Activated naive CD8-positive, alpha-beta T cell (primary cell): Measurements from ENCODE around the gene TSPAN5.

ENCODE experiments used
- H3K27ac Mint-ChIP-seq: one replicate; pipeline ENCODE4 v1.8.0; 2021; ENCODE audit warnings: mixed read lengths
- H3K27me3 Mint-ChIP-seq: one replicate; pipeline ENCODE4 v1.8.0; 2021; ENCODE audit warnings: mixed read lengths
- H3K36me3 Mint-ChIP-seq: one replicate; pipeline ENCODE4 v1.8.0; 2021; ENCODE audit warnings: mixed read lengths
- H3K4me1 Mint-ChIP-seq: one replicate; pipeline ENCODE4 v1.8.0; 2021; ENCODE audit warnings: low read depth, mixed read lengths
- H3K4me3 Mint-ChIP-seq: one replicate; pipeline ENCODE4 v1.8.0; 2021; ENCODE audit warnings: mild to moderate bottlenecking, mixed read lengths
- H3K9me3 Mint-ChIP-seq: one replicate; pipeline ENCODE4 v1.8.0; 2021; ENCODE audit warnings: low read depth, mixed read lengths

Gene TSPAN5

GRCh38 chr4:98514741-98515469 is 143.5 kb downstream of the TSPAN5 start:
- Mint-ChIP-seq H3K4me1 (peaks cover 36% of the 10 kb centered on the region), H3K9me3 (no peaks in the 10 kb centered on the region), H3K27me3 (no peaks in the 10 kb centered on the region), H3K27ac (no peak overlapping the region), H3K4me3 (no peak overlapping the region), H3K36me3 (no peaks in the 10 kb centered on the region)

GRCh38 chr4:98512918-98513317 is 145.5 kb downstream of the TSPAN5 start:
- H3K9me3 Mint-ChIP-seq: no peaks in the 10 kb centered on the region
- no peaks in the 10 kb centered on the region for H3K27me3 Mint-ChIP-seq
- no peak overlapping the region for H3K4me3 Mint-ChIP-seq
- no peaks in the 10 kb centered on the region for H3K36me3 Mint-ChIP-seq
- peaks cover 26% of the 10 kb centered on the region for H3K4me1 Mint-ChIP-seq
- no peak overlapping the region for H3K27ac Mint-ChIP-seq

- no peaks in the 10 kb centered on the region for H3K9me3 Mint-ChIP-seq
- peak overlapping the region; percentile 7 for H3K4me3 Mint-ChIP-seq
- H3K36me3 Mint-ChIP-seq: no peaks in the 10 kb centered on the region
- H3K27me3 Mint-ChIP-seq: no peaks in the 10 kb centered on the region
- peaks cover 25% of the 10 kb centered on the region for H3K4me1 Mint-ChIP-seq
- H3K27ac Mint-ChIP-seq: peak overlapping the region; percentile 8
Measured at GRCh38 chr4:98510757-98511517, 147.5 kb downstream of the TSPAN5 start.

- H3K27me3 Mint-ChIP-seq: no peaks in the 10 kb centered on the region
- peaks cover 20% of the 10 kb centered on the region for H3K4me1 Mint-ChIP-seq
- H3K9me3 Mint-ChIP-seq: no peaks in the 10 kb centered on the region
- H3K36me3 Mint-ChIP-seq: peaks cover 2% of the 10 kb centered on the region
- H3K4me3 Mint-ChIP-seq: peak overlapping the region; percentile 4
- peak overlapping the region; percentile 0 for H3K27ac Mint-ChIP-seq
Measured at GRCh38 chr4:98510340-98510739, 148.1 kb downstream of the TSPAN5 start.

GRCh38 chr4:98509721-98510120 is 148.7 kb downstream of the TSPAN5 start:
- Mint-ChIP-seq H3K4me1 (peaks cover 16% of the 10 kb centered on the region), H3K27ac (no peak overlapping the region), H3K4me3 (no peak overlapping the region), H3K36me3 (peaks cover 4% of the 10 kb centered on the region), H3K9me3 (no peaks in the 10 kb centered on the region), H3K27me3 (no peaks in the 10 kb centered on the region)

GRCh38 chr4:98508829-98509598 is 149.4 kb downstream of the TSPAN5 start:
- Mint-ChIP-seq H3K36me3 (peaks cover 6% of the 10 kb centered on the region), H3K27me3 (no peaks in the 10 kb centered on the region), H3K9me3 (no peaks in the 10 kb centered on the region), H3K27ac (peak overlapping the region; percentile 52), H3K4me3 (no peak overlapping the region), H3K4me1 (peaks cover 14% of the 10 kb centered on the region)

- Mint-ChIP-seq H3K36me3 (peaks cover 6% of the 10 kb centered on the region), H3K27me3 (no peaks in the 10 kb centered on the region), H3K27ac (no peak overlapping the region), H3K9me3 (no peaks in the 10 kb centered on the region), H3K4me1 (peaks cover 14% of the 10 kb centered on the region), H3K4me3 (no peak overlapping the region)
Measured at GRCh38 chr4:98508248-98508647, 150.2 kb downstream of the TSPAN5 start.

GRCh38 chr4:98507299-98507698 is 151.1 kb downstream of the TSPAN5 start:
- peaks cover 6% of the 10 kb centered on the region for H3K36me3 Mint-ChIP-seq
- H3K9me3 Mint-ChIP-seq: no peaks in the 10 kb centered on the region
- no peak overlapping the region for H3K4me3 Mint-ChIP-seq
- H3K4me1 Mint-ChIP-seq: peaks cover 14% of the 10 kb centered on the region
- no peak overlapping the region for H3K27ac Mint-ChIP-seq
- no peaks in the 10 kb centered on the region for H3K27me3 Mint-ChIP-seq

GRCh38 chr4:98506462-98507132 is 151.8 kb downstream of the TSPAN5 start:
- Mint-ChIP-seq H3K4me1 (peaks cover 14% of the 10 kb centered on the region), H3K27ac (no peak overlapping the region), H3K27me3 (no peaks in the 10 kb centered on the region), H3K4me3 (no peak overlapping the region), H3K9me3 (peaks cover 5% of the 10 kb centered on the region), H3K36me3 (peaks cover 13% of the 10 kb centered on the region)

- Mint-ChIP-seq H3K4me1 (peaks cover 9% of the 10 kb centered on the region), H3K27me3 (no peaks in the 10 kb centered on the region), H3K4me3 (no peak overlapping the region), H3K36me3 (peaks cover 18% of the 10 kb centered on the region), H3K27ac (no peak overlapping the region), H3K9me3 (peaks cover 5% of the 10 kb centered on the region)
Measured at GRCh38 chr4:98505992-98506391, 152.4 kb downstream of the TSPAN5 start.

- Mint-ChIP-seq H3K27me3 (no peaks in the 10 kb centered on the region), H3K36me3 (peaks cover 18% of the 10 kb centered on the region), H3K27ac (no peak overlapping the region), H3K4me1 (peaks cover 1% of the 10 kb centered on the region), H3K9me3 (peaks cover 5% of the 10 kb centered on the region), H3K4me3 (no peak overlapping the region)
Measured at GRCh38 chr4:98504091-98504490, 154.3 kb downstream of the TSPAN5 start.

- Mint-ChIP-seq H3K36me3 (peaks cover 18% of the 10 kb centered on the region), H3K9me3 (peaks cover 5% of the 10 kb centered on the region), H3K4me3 (no peak overlapping the region), H3K27ac (no peak overlapping the region), H3K27me3 (no peaks in the 10 kb centered on the region), H3K4me1 (peaks cover 1% of the 10 kb centered on the region)
Measured at GRCh38 chr4:98503676-98504075, 154.7 kb downstream of the TSPAN5 start.

GRCh38 chr4:98502624-98503023 is 155.8 kb downstream of the TSPAN5 start:
- no peak overlapping the region for H3K4me3 Mint-ChIP-seq
- peaks cover 5% of the 10 kb centered on the region for H3K9me3 Mint-ChIP-seq
- H3K27ac Mint-ChIP-seq: no peak overlapping the region
- H3K27me3 Mint-ChIP-seq: no peaks in the 10 kb centered on the region
- peaks cover 18% of the 10 kb centered on the region for H3K36me3 Mint-ChIP-seq
- peaks cover 3% of the 10 kb centered on the region for H3K4me1 Mint-ChIP-seq

GRCh38 chr4:98502031-98502430 is 156.4 kb downstream of the TSPAN5 start:
- Mint-ChIP-seq H3K9me3 (peaks cover 5% of the 10 kb centered on the region), H3K4me1 (peaks cover 5% of the 10 kb centered on the region), H3K27me3 (no peaks in the 10 kb centered on the region), H3K27ac (peak overlapping the region; percentile 3), H3K4me3 (no peak overlapping the region), H3K36me3 (peaks cover 21% of the 10 kb centered on the region)
